Liver (tissue), 9 donors: ENCODE results near the gene TMEM17. TPM values are rescaled to one million over a fixed set of nuclear protein-coding genes. Genes with fewer than 3 reads are reported as not detected.

Source experiments
- DNase-seq: peaks from one replicate; pipeline ENCODE4 v3.0.0-alpha.2; 2017; ENCODE audit warnings: low spot score
- H3K27ac ChIP-seq, 2 donors: one replicate each; pipeline ENCODE4 v1.7.0; 2013; ENCODE audit warnings: inconsistent platforms in 2 of 2, low read length in 2 of 2, control low read depth in 1 of 2, low read depth in 1 of 2, mild to moderate bottlenecking in 1 of 2
- H3K27me3 ChIP-seq, 4 donors: one replicate each; pipeline versions ENCODE4 v1.6.1 to v1.7.0; 2013; ENCODE audit warnings: low read length in 3 of 4, inconsistent platforms in 1 of 4, mild to moderate bottlenecking in 1 of 4, moderate library complexity in 1 of 4; ENCODE audit not compliant: control insufficient read depth in 4 of 4, insufficient read depth in 4 of 4
- H3K36me3 ChIP-seq, 4 donors: one replicate each; pipeline versions ENCODE4 v1.6.1 to v1.7.0; 2013; ENCODE audit warnings: low read length in 3 of 4, mild to moderate bottlenecking in 3 of 4, low read depth in 1 of 4, moderate library complexity in 1 of 4; ENCODE audit not compliant: control insufficient read depth in 4 of 4, insufficient read depth in 3 of 4
- H3K4me1 ChIP-seq, 4 donors: one replicate each; pipeline versions ENCODE4 v1.6.1 to v1.7.0; 2013; ENCODE audit warnings: low read length in 3 of 4, mild to moderate bottlenecking in 3 of 4, moderate library complexity in 1 of 4; ENCODE audit not compliant: control insufficient read depth in 4 of 4, insufficient read depth in 4 of 4
- H3K4me3 ChIP-seq, 3 donors: one replicate each; pipeline versions ENCODE4 v1.6.1 to v1.7.0; 2013; ENCODE audit warnings: low read length in 3 of 3, control low read depth in 1 of 3, low read depth in 1 of 3, mild to moderate bottlenecking in 1 of 3
- H3K9ac ChIP-seq, 2 donors: one replicate each; pipeline ENCODE4 v1.7.0; 2013; ENCODE audit warnings: low read length in 2 of 2, mild to moderate bottlenecking in 2 of 2, moderate library complexity in 2 of 2, control low read depth in 1 of 2, low read depth in 1 of 2
- H3K9me3 ChIP-seq, 4 donors: one replicate each; pipeline versions ENCODE4 v1.6.1 to v1.7.0; 2013; ENCODE audit warnings: low read length in 3 of 4; ENCODE audit not compliant: control insufficient read depth in 4 of 4
- EGR1 ChIP-seq, 2 donors: IDR thresholded peaks; 2 replicates each; pipeline ENCODE4 v1.6.1; 2016 to 2018; ENCODE audit warnings: antibody characterized with exemption in 2 of 2, low read depth in 2 of 2
- FOXA1 ChIP-seq: IDR thresholded peaks from 2 replicates; pipeline ENCODE4 v1.6.1; 2016; ENCODE audit warnings: antibody characterized with exemption
- GABPA ChIP-seq, 2 donors: IDR thresholded peaks in 1 of 2; conservative IDR thresholded peaks in 1 of 2; 2 replicates each; pipeline ENCODE4 v1.6.1; 2016; ENCODE audit warnings: antibody characterized with exemption in 2 of 2, mild to moderate bottlenecking in 1 of 2, moderate library complexity in 1 of 2
- HNF4G ChIP-seq: IDR thresholded peaks from 2 replicates; pipeline ENCODE4 v1.6.1; 2016; ENCODE audit warnings: antibody characterized with exemption
- JUND ChIP-seq, 2 donors: IDR thresholded peaks; 2 replicates each; pipeline ENCODE4 v1.6.1; 2016; ENCODE audit warnings: antibody characterized with exemption in 2 of 2
- NR2F2 ChIP-seq: IDR thresholded peaks from 2 replicates; pipeline ENCODE4 v1.6.1; 2016; ENCODE audit warnings: antibody characterized with exemption
- RAD21 ChIP-seq, 2 donors: IDR thresholded peaks; 2 replicates each; pipeline ENCODE4 v1.6.1; 2016; ENCODE audit warnings: antibody characterized with exemption in 2 of 2, mild to moderate bottlenecking in 2 of 2
- RXRA ChIP-seq, 2 donors: IDR thresholded peaks; 2 replicates each; pipeline ENCODE4 v1.6.1; 2017 to 2018; ENCODE audit warnings: antibody characterized with exemption in 2 of 2, mild to moderate bottlenecking in 1 of 2
- TAF1 ChIP-seq: conservative IDR thresholded peaks from 2 replicates; pipeline ENCODE4 v1.6.1; 2016; ENCODE audit warnings: antibody characterized with exemption, mild to moderate bottlenecking
- WGBS: extraction: QIAGEN DNeasy Blood & Tissue Kit; methylation state at CpG from one replicate; pipeline ENCODE4 v1.1.7; 2013; 5-methylcytosine and 5-hydroxymethylcytosine counted together
- polyA plus RNA-seq, 2 donors: library from polyadenylated mRNA; stranded (reverse) in 1 of 2; unstranded in 1 of 2; fragments of 200-250 nt in 1 of 2; fragments of >200 nt in 1 of 2; fragmentation: Nextera tagmentation in 1 of 2; extraction: Ambion mirVana in 1 of 2; gene quantifications; one replicate each; pipeline versions ENCODE4 v1.2.1 to v1.2.3, GENCODE V29; 2013 to 2015
- total RNA-seq, 2 donors: library from RNA; depleted of rRNA; stranded (reverse); fragments of >200 nt; gene quantifications; one replicate each; pipeline ENCODE4 v1.2.3, GENCODE V29; 2014
- TF ChIP-seq, protein P1 (sequence below): IDR thresholded peaks from 2 replicates; pipeline ENCODE4 v1.6.1; 2016; ENCODE audit warnings: antibody characterized with exemption, mild to moderate bottlenecking
- TF ChIP-seq, protein P2 (sequence below): IDR thresholded peaks from 2 replicates; pipeline ENCODE4 v1.6.1; 2016; ENCODE audit warnings: antibody characterized with exemption
- TF ChIP-seq, protein P3 (sequence below): IDR thresholded peaks from 2 replicates; pipeline ENCODE4 v1.6.1; 2016; ENCODE audit warnings: antibody characterized with exemption
- donor health status: healthy.
- donor health status: healthy.
- donor health status: healthy.
- donor health status: healthy.
- donor health status: healthy.

TMEM17 gene
- total and polyA plus RNA-seq, 4 donors: 0.70 to 1.9 (median 1.2) TPM

GRCh38 chr2:62485761-62486438 is 20.1 kb downstream of the TMEM17 start (continued):
- TF ChIP-seq, protein P1, sequence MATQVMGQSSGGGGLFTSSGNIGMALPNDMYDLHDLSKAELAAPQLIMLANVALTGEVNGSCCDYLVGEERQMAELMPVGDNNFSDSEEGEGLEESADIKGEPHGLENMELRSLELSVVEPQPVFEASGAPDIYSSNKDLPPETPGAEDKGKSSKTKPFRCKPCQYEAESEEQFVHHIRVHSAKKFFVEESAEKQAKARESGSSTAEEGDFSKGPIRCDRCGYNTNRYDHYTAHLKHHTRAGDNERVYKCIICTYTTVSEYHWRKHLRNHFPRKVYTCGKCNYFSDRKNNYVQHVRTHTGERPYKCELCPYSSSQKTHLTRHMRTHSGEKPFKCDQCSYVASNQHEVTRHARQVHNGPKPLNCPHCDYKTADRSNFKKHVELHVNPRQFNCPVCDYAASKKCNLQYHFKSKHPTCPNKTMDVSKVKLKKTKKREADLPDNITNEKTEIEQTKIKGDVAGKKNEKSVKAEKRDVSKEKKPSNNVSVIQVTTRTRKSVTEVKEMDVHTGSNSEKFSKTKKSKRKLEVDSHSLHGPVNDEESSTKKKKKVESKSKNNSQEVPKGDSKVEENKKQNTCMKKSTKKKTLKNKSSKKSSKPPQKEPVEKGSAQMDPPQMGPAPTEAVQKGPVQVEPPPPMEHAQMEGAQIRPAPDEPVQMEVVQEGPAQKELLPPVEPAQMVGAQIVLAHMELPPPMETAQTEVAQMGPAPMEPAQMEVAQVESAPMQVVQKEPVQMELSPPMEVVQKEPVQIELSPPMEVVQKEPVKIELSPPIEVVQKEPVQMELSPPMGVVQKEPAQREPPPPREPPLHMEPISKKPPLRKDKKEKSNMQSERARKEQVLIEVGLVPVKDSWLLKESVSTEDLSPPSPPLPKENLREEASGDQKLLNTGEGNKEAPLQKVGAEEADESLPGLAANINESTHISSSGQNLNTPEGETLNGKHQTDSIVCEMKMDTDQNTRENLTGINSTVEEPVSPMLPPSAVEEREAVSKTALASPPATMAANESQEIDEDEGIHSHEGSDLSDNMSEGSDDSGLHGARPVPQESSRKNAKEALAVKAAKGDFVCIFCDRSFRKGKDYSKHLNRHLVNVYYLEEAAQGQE: peak; percentile 84
- TF ChIP-seq EGR1 (IDR thresholded peaks at IDR 0.05; ENCODE audit: low read depth in 2 of 2) (peak; percentile 20 to 76), NR2F2 (peak; percentile 84), JUND (IDR thresholded peaks at IDR 0.05) (peak; percentile 70 to 75), RAD21 (IDR thresholded peaks at IDR 0.05) (peak; percentile 63 to 73), TAF1 (peak; percentile 33), RXRA (IDR thresholded peaks at IDR 0.05) (peak; percentile 98 to 99), GABPA (IDR thresholded peaks at IDR 0.05 in 1 of 2, conservative IDR thresholded peaks at IDR 0.05 in 1 of 2) (no peak)
- TF ChIP-seq, protein P2, sequence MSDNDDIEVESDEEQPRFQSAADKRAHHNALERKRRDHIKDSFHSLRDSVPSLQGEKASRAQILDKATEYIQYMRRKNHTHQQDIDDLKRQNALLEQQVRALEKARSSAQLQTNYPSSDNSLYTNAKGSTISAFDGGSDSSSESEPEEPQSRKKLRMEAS: peak; percentile 69

DNA sequence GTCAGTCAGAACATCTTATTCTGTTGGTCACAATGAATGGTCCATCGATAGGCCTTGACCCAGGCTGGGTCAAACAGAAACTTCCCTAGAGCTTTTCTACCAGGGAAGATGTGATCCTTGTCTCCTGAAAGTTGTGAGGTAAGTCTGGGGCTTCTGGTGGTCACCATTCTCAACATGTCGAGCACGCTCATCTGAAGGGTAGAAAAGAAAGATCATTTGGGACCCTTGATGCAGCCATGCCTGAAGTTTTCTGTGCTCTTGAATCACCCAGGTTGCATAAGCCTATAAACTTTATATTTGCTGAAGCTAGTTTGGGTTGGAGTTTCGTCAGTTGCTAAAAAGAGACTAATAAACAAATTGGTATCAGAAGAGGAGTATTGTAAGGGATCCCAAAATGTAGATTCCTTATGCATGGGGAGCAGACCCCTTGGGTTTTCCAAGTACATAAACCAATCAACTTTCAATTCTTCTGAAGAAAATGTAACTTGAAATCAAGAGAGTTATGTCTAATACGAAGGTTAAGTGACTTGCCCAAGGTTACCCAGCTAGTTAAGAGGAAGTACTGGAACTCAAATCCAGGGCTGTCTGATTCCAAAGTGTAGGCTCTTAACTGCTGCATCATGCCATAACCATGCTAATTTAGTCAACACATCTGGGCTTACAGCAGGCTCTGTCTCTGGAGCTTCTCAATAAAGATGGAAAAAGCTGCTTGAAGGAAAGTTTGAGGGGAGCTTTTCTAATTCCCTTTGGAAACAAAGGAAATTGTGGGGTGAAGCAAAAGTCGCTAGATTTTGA is 23.2 kb downstream of the TMEM17 start:
- no peak for DNase-seq
- no peak overlapping the region for H3K9ac ChIP-seq

More for the DNA sequence above, 23.2 kb downstream of the TMEM17 start:
- no peak overlapping the region for H3K4me3 ChIP-seq
- 87% methylated on average over 6 of the region's 6 CpGs for WGBS
- no peaks in the 10 kb centered on the region for H3K36me3 ChIP-seq
- H3K27me3 ChIP-seq: no peaks in the 10 kb centered on the region
- no peaks in the 10 kb centered on the region for H3K9me3 ChIP-seq
- no peak overlapping the region for H3K27ac ChIP-seq
- H3K4me1 ChIP-seq: peaks cover 7 to 29% (median 25%) of the 10 kb centered on the region in 4 donors
- no peak for TF ChIP-seq NR2F2
- TF ChIP-seq, protein P3, sequence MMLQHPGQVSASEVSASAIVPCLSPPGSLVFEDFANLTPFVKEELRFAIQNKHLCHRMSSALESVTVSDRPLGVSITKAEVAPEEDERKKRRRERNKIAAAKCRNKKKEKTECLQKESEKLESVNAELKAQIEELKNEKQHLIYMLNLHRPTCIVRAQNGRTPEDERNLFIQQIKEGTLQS: no peak
- TF ChIP-seq, protein P2: no peak
- no peak for TF ChIP-seq GABPA (IDR thresholded peaks at IDR 0.05 in 1 of 2, conservative IDR thresholded peaks at IDR 0.05 in 1 of 2)
- no peak for TF ChIP-seq FOXA1
- no peak for TF ChIP-seq JUND (IDR thresholded peaks at IDR 0.05)
- no peak for TF ChIP-seq RAD21 (IDR thresholded peaks at IDR 0.05)
- TF ChIP-seq, protein P1: no peak
- no peak for TF ChIP-seq HNF4G
